ENCODE measurements around the gene NTPCR.

- TF ChIP-seq CTCF (IDR thresholded peaks at IDR 0.05; ENCODE audit: insufficient read depth, low read depth, low read length) (no peak), EZH2 (IDR thresholded peaks at IDR 0.05; ENCODE audit: insufficient read depth, low read length) (no peak)
These were observed 44.8 kb downstream of the NTPCR start for GRCh38 chr1:232995189-232995588.
